Tibial nerve (tissue), 4 donors: ENCODE results near the gene GCNT1.

Source experiments
- EP300 ChIP-seq, 2 donors: sonication (generic); formaldehyde crosslinking; IDR thresholded peaks; one replicate each; pipeline ENCODE4 v1.6.1; 2017; ENCODE audit warnings: antibody characterized with exemption in 2 of 2, mild to moderate bottlenecking in 1 of 2
- POLR2A ChIP-seq, 2 donors: fragments of 450-650 bp; IDR thresholded peaks; one replicate each; pipeline ENCODE4 v1.6.1; 2017; ENCODE audit warnings: antibody characterized with exemption in 2 of 2, mild to moderate bottlenecking in 2 of 2, moderate library complexity in 2 of 2
- TF ChIP-seq, protein P1 (sequence below), 5 experiments: fragments of 200-600 bp in 3 of 5; fragments of 450-650 bp in 2 of 5; sonication (generic) in 3 of 5; IDR thresholded peaks; one replicate each; pipeline ENCODE4 v1.5.1; 2016 to 2019; ENCODE audit warnings: antibody characterized with exemption in 5 of 5, mild to moderate bottlenecking in 3 of 5, moderate library complexity in 2 of 5

DNA sequence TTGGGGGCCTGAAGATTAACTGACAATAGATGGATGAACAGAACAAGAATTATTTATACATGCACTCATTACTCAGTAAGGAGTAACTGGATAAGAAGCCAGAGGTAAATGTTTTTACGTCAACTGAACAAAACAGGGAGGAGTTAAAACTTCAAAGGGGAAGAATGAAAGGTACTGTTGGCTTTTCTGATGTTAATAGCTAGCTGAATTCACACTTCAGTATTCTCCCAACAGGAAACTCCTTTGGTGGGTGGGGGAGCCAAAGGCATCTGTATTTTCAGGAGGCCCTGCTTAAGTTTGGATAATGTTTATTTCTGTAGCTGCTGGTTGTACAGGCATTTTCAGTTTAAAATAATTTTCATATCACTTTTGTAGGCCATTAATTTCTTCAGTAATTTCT is 41.6 kb upstream of the GCNT1 start:
- TF ChIP-seq POLR2A (IDR thresholded peaks at IDR 0.05) (no peak), EP300 (IDR thresholded peaks at IDR 0.05) (no peak)
- TF ChIP-seq, protein P1, sequence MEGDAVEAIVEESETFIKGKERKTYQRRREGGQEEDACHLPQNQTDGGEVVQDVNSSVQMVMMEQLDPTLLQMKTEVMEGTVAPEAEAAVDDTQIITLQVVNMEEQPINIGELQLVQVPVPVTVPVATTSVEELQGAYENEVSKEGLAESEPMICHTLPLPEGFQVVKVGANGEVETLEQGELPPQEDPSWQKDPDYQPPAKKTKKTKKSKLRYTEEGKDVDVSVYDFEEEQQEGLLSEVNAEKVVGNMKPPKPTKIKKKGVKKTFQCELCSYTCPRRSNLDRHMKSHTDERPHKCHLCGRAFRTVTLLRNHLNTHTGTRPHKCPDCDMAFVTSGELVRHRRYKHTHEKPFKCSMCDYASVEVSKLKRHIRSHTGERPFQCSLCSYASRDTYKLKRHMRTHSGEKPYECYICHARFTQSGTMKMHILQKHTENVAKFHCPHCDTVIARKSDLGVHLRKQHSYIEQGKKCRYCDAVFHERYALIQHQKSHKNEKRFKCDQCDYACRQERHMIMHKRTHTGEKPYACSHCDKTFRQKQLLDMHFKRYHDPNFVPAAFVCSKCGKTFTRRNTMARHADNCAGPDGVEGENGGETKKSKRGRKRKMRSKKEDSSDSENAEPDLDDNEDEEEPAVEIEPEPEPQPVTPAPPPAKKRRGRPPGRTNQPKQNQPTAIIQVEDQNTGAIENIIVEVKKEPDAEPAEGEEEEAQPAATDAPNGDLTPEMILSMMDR (IDR thresholded peaks at IDR 0.05): no peak
